Nephron (organoid): ENCODE data around the gene UBL5.
"Not testable (repeated sequence)": the region's sequence is repeated elsewhere in the genome, so short reads cannot be mapped to it uniquely, and the experiment has no call there.

Source experiments
- H3K27ac Mint-ChIP-seq, 3 experiments: 2 replicates each; pipeline ENCODE4 v1.8.0; 2020; ENCODE audit warnings: mixed read lengths in 3 of 3, mild to moderate bottlenecking in 2 of 3, moderate library complexity in 1 of 3
- H3K27me3 Mint-ChIP-seq: 2 replicates; pipeline ENCODE4 v1.8.0; 2021; ENCODE audit warnings: low read depth, mild to moderate bottlenecking, moderate library complexity, mixed read lengths
- H3K36me3 Mint-ChIP-seq: 2 replicates; pipeline ENCODE4 v1.8.0; 2020; ENCODE audit warnings: low read depth, mixed read lengths
- H3K4me1 Mint-ChIP-seq: 2 replicates; pipeline ENCODE4 v1.8.0; 2020; ENCODE audit warnings: mixed read lengths
- H3K4me3 Mint-ChIP-seq, 3 experiments: 2 replicates each; pipeline ENCODE4 v1.8.0; 2020; ENCODE audit warnings: mild to moderate bottlenecking in 3 of 3, mixed read lengths in 3 of 3, moderate library complexity in 2 of 3
- H3K9me3 Mint-ChIP-seq: 2 replicates; pipeline ENCODE4 v1.8.0; 2020; ENCODE audit warnings: mixed read lengths
- TF ChIP-seq, protein P1 (sequence below), 3 experiments: fragments of 200-600 bp; sonication (generic); IDR thresholded peaks; one replicate each; pipeline ENCODE4 v1.5.0; 2021; ENCODE audit warnings: antibody characterized with exemption in 3 of 3; ENCODE audit not compliant: unreplicated experiment in 3 of 3

UBL5 gene

GRCh38 chr19:9789066-9789465, 38.7 kb upstream of the UBL5 start:
- H3K9me3 Mint-ChIP-seq, result no peaks in the 10 kb centered on the region
- H3K27ac Mint-ChIP-seq, result peak overlapping the region; percentile 96 to 98 (median 97)
- peaks cover 45% of the 10 kb centered on the region for H3K4me1 Mint-ChIP-seq
- H3K27me3 Mint-ChIP-seq, result peaks cover 4% of the 10 kb centered on the region
- no peaks in the 10 kb centered on the region for H3K36me3 Mint-ChIP-seq
- TF ChIP-seq, protein P1, sequence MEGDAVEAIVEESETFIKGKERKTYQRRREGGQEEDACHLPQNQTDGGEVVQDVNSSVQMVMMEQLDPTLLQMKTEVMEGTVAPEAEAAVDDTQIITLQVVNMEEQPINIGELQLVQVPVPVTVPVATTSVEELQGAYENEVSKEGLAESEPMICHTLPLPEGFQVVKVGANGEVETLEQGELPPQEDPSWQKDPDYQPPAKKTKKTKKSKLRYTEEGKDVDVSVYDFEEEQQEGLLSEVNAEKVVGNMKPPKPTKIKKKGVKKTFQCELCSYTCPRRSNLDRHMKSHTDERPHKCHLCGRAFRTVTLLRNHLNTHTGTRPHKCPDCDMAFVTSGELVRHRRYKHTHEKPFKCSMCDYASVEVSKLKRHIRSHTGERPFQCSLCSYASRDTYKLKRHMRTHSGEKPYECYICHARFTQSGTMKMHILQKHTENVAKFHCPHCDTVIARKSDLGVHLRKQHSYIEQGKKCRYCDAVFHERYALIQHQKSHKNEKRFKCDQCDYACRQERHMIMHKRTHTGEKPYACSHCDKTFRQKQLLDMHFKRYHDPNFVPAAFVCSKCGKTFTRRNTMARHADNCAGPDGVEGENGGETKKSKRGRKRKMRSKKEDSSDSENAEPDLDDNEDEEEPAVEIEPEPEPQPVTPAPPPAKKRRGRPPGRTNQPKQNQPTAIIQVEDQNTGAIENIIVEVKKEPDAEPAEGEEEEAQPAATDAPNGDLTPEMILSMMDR (IDR thresholded peaks at IDR 0.05; ENCODE audit: unreplicated experiment in 3 of 3), result no peak
- H3K4me3 Mint-ChIP-seq, result peak overlapping the region; percentile 59 to 83 (median 77)

- peak overlapping the region; percentile 59 to 83 (median 77) for H3K4me3 Mint-ChIP-seq
- H3K36me3 Mint-ChIP-seq, H3K27me3 Mint-ChIP-seq, H3K9me3 Mint-ChIP-seq: not testable (repeated sequence)
- peak overlapping the region; percentile 96 to 98 (median 97) for H3K27ac Mint-ChIP-seq
- peaks cover 39% of the 10 kb centered on the region for H3K4me1 Mint-ChIP-seq
Observed at GRCh38 chr19:9789579-9789978, 38.1 kb upstream of the UBL5 start.

GRCh38 chr19:9791073-9791367, 36.7 kb upstream of the UBL5 start:
- not testable (repeated sequence) for H3K9me3 Mint-ChIP-seq, H3K36me3 Mint-ChIP-seq

GRCh38 chr19:9791552-9792205, 36.0 kb upstream of the UBL5 start:
- no peaks in the 10 kb centered on the region for H3K36me3 Mint-ChIP-seq
- TF ChIP-seq, protein P1 (IDR thresholded peaks at IDR 0.05; ENCODE audit: unreplicated experiment in 3 of 3), result no peak
- peak overlapping the region; percentile 96 to 97 (median 97) for H3K27ac Mint-ChIP-seq
- H3K27me3 Mint-ChIP-seq, result peaks cover 4% of the 10 kb centered on the region
- H3K9me3 Mint-ChIP-seq, result no peaks in the 10 kb centered on the region
- peak overlapping the region; percentile 87 to 100 (median 90) for H3K4me3 Mint-ChIP-seq
- peaks cover 35% of the 10 kb centered on the region for H3K4me1 Mint-ChIP-seq

More at GRCh38 chr19:9791073-9791367, 36.7 kb upstream of the UBL5 start:
- H3K4me3 Mint-ChIP-seq, result peak overlapping the region; percentile 87 to 100 (median 90)
- peaks cover 31% of the 10 kb centered on the region for H3K4me1 Mint-ChIP-seq
- peak overlapping the region; percentile 96 to 97 (median 97) for H3K27ac Mint-ChIP-seq
- H3K27me3 Mint-ChIP-seq, result not testable (repeated sequence)

DNA sequence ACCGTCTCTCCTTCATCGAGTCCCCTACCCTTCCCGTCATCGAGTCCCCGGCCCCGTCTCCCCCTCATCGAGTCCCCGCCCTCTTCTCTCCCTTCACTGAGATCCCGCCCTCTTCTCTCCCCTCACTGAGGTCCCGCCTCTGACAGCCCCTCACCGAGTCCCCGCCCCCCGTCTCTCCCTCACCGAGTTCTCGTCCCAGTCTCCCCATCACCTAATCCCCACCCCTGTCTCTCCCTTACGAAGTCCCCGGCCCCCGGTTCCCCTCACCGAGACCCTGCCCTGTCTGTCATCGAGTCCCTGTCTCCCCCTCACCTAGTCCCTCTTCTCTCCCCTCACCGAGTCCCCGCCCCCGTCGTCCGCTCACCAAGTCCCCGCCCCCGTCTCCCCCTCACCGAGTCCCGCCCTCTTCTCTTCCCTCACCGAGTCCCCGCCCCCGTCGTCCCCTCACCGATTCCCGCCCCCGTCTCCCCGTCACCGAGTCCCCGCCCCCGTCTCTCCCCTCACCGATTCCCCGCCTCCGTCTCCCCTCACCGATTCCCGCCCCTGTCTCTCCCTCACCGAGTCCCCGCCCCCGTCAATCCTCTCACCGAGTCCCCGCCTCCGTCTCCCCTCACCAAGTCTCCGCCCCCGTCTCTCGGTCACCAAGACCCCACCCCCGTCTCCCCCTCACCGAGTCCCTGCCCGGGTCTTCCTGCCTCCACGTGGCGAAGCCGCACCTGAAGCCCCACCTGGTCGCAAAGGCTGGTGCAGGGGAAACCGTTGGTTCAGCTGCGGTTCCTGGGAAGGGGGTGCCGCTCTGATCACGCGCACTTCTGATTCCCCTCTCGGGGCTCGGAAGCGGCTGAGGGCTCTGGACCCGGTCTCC, 35.3 kb upstream of the UBL5 start:
- H3K27ac Mint-ChIP-seq, result peak overlapping the region; percentile 96 to 97 (median 97)
- H3K27me3 Mint-ChIP-seq, result peaks cover 4% of the 10 kb centered on the region
- H3K4me3 Mint-ChIP-seq, result peak overlapping the region; percentile 87 to 100 (median 90)
- TF ChIP-seq, protein P1 (IDR thresholded peaks at IDR 0.05; ENCODE audit: unreplicated experiment in 3 of 3), result no peak
- H3K36me3 Mint-ChIP-seq, result no peaks in the 10 kb centered on the region
- no peaks in the 10 kb centered on the region for H3K9me3 Mint-ChIP-seq
- H3K4me1 Mint-ChIP-seq, result peaks cover 33% of the 10 kb centered on the region

- no peaks in the 10 kb centered on the region for H3K9me3 Mint-ChIP-seq
- TF ChIP-seq, protein P1 (IDR thresholded peaks at IDR 0.05; ENCODE audit: unreplicated experiment in 3 of 3), result no peak
- H3K4me3 Mint-ChIP-seq, result peak overlapping the region; percentile 87 to 100 (median 90)
- peaks cover 31% of the 10 kb centered on the region for H3K4me1 Mint-ChIP-seq
- no peaks in the 10 kb centered on the region for H3K36me3 Mint-ChIP-seq
- H3K27me3 Mint-ChIP-seq, result peaks cover 4% of the 10 kb centered on the region
- peak overlapping the region; percentile 96 to 97 (median 97) for H3K27ac Mint-ChIP-seq
Observed at GRCh38 chr19:9793071-9793591, 34.6 kb upstream of the UBL5 start.
